T-helper 9 cell (primary cell): ENCODE measurements around the gene GPS1.

ENCODE experiments used
- DNase-seq: peaks from one replicate; pipeline ENCODE4 v3.0.0-alpha.2; 2020

Gene GPS1

DNA sequence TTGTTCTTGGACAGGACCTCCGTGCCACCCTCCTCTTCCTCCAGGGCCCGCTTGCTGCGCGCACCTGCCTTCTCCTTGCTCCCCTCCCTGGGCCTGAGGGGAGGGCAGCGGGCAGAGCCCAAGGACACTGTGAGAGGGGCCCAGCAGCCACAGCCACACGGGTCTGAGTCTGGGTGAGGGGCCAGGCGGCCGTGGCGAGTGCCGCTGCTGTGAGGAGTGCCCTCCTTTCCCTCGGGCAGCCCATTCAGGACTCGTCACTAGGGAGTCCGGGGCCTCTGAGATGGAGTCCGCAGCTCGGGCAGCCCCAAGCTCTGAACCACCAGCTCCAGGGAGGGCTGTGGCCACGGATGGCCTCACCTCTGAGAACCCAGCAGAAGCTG is 8.3 kb downstream of the GPS1 start:
- DNase-seq: no peak

GRCh38 chr17:82060614-82061013 is 8.9 kb downstream of the GPS1 start:
- no peak for DNase-seq

GRCh38 chr17:82061047-82061925 is 9.6 kb downstream of the GPS1 start:
- no peak for DNase-seq

DNA sequence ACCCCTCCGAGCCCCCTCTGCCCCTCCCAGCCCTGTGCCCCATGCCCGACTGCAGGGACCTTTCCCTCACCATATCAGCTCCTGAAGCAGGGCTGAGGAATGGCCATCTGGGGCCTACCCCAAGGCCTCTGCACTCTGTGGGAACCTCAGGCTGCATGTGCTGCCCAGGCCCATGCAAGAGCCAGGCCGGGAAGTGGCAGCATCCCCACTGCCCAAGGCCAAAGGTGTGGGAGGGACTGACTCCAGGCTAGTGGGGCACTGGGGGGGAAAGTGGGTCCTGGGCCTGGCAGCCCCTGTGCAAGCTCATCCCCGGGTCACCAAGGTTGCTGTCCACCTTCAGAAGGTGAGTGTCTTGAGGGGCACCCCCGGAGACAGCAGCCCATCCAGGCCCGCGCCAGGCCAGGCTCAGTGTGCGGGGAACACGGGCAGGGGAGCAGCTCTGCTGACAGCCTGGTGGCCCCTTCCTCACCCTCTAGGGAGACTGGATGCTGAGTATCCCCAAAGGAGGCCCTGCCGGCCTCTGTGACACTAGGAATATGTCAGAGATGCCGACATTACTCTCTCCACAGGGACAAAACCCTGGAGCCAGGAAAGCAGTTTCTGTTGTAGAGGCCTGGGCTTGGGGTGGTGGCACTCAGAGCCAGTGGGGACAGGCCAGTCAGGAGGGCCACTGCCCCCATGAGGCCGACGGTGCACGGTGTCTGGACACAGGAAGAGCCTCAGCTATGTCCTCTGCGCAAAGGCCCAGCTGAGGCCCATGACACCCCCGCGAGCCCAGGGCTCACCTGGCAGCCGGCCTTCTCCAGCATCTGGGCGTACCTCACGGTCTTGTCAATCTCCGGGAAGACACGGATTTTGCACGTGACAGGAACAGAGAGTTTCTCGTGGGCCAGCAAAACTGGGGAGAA is 10.6 kb downstream of the GPS1 start:
- no peak for DNase-seq

- DNase-seq: no peak
Observed at GRCh38 chr17:82062984-82063368, 11.3 kb downstream of the GPS1 start.

DNA sequence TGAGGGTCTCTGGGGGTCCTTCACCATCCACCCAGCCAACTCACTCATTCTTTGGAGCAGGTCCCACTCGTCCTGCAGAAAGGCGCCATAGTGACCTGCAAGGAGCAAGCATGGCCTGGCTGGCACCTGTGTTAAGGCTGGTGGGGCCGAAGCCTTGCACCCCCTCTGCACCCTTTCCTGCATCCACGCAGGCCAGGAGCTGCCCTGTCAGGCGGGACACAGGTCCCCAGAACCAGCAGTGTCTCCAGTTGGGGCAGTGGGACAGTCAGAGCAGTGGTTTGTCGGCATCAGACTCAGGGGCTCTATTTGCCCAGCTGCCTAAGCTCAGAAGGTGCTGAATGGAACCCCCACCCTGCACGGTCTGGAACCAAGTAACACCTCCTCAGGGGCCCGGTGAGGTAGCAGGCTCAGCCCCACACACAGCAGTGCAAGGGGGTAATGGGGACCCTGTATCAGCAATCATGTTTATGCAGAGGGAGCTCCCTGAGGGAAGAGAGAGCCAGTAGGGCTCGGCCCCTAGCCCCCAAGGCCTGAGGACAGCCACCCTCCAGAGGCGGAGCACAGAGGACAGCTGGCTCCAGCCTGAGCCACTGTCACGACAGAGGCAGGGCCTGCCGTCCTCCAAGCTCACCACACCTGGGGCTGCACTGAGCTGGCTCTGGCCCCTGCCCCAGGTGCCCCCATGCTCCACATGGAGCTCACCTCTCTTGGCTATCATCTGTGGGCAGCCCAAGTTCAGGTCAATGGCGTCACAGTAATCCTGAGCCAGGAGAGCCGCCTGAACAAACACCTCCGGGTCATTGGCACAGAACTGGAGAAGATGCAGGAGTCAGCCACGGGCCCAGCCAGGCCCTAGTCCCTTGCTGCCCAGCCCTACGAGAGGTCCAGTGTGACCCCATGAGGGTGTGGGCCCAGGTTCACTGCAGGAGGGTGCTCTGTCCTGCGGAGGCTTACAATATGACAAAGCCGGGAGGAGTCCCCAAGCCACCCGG is 12.0 kb downstream of the GPS1 start:
- no peak for DNase-seq

DNA sequence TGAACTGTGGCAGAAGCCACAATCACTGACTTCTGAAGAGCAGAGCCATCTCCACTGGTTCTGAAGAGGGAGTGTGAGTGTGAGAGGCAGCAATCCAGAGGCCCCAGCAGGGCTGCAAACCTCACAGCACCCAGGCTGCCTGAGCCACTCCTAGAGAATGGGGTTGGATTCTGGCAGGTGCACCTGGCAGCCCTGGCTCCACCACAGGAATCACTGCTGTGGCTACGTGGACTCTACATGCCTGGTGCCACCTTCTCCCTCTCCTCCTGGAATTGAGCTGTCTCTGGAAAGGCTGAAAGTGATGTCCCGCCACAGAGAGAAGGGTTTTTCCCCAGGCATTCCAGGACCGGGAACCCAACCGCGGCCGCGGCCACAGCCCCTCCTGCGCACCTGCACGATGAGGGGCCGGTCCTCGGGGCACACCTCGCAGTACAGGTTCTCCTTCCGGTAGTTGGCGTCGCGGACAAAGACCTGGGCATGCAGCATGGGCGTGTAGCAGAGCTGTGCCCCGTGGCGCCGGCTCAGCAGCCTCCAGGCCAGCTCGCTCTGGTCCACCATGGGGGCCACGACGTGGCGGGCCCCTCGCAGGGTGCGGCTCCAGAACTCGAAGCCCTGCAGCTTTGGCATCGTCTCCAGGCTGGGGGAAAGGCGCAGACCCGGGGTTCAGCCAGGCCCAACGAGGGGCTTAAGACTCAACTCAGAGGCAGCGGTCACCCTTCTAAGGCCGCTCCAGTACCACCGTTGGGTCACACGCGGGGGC is 12.9 kb downstream of the GPS1 start:
- DNase-seq: no peak

DNA sequence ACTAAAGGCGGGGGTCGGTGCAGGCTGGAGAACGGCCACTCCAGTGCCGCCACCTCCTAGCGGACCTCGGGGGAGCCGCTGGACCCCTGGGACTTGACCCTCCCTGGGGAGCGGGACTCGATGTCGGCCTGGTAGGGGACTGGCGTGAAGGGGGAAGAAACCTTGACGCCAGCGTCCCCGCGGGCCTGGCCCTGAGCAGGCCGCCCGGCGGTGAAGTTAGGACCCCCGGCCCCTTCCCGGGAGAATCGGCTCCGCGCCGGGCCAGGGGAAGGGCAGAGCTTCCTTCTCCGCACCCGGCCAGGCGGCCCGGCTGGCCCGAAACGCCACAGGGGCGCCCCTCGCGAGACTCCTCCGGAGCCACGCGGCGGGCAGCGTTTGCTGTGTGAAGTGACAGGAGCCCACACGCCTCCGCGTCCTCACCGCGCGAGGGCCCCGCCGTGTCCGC is 13.5 kb downstream of the GPS1 start:
- DNase-seq: no peak

DNA sequence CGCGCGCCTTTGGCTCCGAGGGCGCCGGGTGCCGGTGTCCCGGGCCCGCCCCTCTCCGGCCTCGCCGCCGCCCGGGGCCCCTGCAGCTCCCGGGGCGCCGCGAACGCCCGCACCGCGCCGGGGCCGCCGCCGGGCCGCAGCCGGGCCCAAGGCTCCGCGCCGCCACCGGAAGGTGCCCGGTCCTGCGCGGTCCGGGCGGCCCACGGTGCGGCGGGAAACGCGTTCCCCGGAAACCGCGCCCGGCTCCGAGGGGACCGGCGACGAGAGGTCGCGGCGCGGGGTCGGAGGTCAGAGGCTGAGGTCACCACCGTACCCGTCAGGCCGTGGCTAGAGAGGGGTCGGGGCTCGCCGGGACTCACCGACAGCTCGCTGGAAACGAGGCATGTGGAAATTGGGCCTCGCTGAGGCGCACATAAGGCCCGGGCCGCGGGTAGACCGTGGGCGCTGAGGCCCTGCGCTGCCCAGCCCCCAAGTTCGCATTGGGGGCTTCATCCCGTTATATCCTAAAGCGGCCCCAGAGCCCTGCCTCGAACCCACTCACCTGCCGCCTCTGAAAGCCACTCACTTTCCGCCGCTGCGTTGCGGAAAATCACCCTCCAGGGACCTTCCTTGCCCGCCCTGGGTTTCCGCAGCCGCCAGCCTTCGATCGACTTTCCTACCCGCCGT is 14.1 kb downstream of the GPS1 start, which contains the start of gene DUS1L:
Gene DUS1L (minus strand): TSS at position 167 of the 666 bp plus-strand sequence. CDS start 745 bp downstream, outside the sequence.
- peak; percentile 65 for DNase-seq

- no peak for DNase-seq
Observed at GRCh38 chr17:82070611-82071010, 18.9 kb downstream of the GPS1 start.

GRCh38 chr17:82072827-82073226 is 21.1 kb downstream of the GPS1 start:
- no peak for DNase-seq

GRCh38 chr17:82073446-82073845 is 21.7 kb downstream of the GPS1 start:
- DNase-seq: no peak

- DNase-seq: no peak
Observed at GRCh38 chr17:82076018-82076784, 24.5 kb downstream of the GPS1 start.

GRCh38 chr17:82076785-82077591 is 25.3 kb downstream of the GPS1 start:
- DNase-seq: no peak

DNA sequence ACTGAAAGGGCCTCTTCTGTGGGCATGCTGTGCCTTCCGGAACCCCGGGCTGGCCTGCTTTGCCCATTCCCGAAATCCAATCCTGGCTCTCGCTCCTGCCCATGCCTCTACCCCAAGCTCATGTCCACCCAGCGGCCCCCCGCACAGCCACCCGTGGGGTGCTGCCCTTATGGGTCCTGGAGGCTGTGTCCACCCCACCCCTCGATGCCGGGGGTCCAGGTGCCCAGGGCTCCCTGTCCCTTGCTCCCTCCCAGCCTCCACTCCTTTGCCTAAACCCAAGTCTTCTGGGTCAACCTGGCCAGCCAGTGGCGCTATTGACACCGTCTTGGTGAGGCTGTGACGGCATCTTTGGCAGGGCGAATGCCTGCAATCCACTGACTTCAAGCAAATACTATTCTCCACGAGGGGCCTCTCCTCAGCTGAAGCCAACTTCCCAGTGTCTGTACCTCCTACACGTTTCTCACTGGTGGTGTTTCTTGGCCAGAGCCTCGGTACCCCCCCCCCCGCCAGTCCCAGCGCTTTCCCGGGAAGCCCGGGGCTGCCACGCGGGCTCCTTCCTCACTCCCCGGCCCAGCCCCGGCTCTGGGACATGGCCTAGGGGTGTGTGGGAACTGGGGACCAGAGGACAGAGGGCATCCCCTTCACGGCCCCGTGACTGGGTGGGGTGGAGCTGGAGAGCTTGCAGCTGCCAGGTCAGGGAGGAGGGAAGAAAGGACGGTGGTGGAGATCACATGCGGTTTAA is 26.1 kb downstream of the GPS1 start:
- no peak for DNase-seq

GRCh38 chr17:82078433-82078832 is 26.7 kb downstream of the GPS1 start:
- DNase-seq: no peak

- DNase-seq: no peak
Observed at GRCh38 chr17:82079001-82079677, 27.4 kb downstream of the GPS1 start.
